Right lobe of liver (tissue), 4 donors: ENCODE data around the gene PACRG.

Experiments used
- CTCF ChIP-seq, 4 donors: fragments of 200-600 bp in 3 of 4; fragments of 450-650 bp in 1 of 4; IDR thresholded peaks; one replicate each; pipeline versions ENCODE4 v1.5.1 to v1.8.0; 2016 to 2022; ENCODE audit warnings: antibody characterized with exemption in 4 of 4, mild to moderate bottlenecking in 2 of 4
- POLR2A ChIP-seq: fragments of 450-650 bp; IDR thresholded peaks from one replicate; pipeline ENCODE4 v1.6.1; 2017; ENCODE audit warnings: antibody characterized with exemption, mild to moderate bottlenecking
- donor health status: DM: no; HTN: no; CAD: no.
- donor health status: DM: no; HTN: no; CAD: no.
- donor health status: DM: no; HTN: yes; CAD: no.

GRCh38 chr6:163170294-163170883, 442.6 kb downstream of the PACRG start:
- TF ChIP-seq CTCF (IDR thresholded peaks at IDR 0.05) (peak; percentile 35 to 64 (median 56)), POLR2A (no peak)
